Fibroblast of the aortic adventitia (primary cell): ENCODE data around the gene NUDT9. TPM values are rescaled to one million over a fixed set of nuclear protein-coding genes. Genes with fewer than 3 reads are reported as not detected.
"Not testable (repeated sequence)": the region's sequence is repeated elsewhere in the genome, so short reads cannot be mapped to it uniquely, and the experiment has no call there.

ENCODE experiments used
- DNase-seq: peaks from one replicate; pipeline ENCODE4 v3.0.0-alpha.2; 2010; ENCODE audit warnings: low read depth
- H3K4me3 ChIP-seq: 2 replicates; pipeline ENCODE4 v1.5.1; 2011; ENCODE audit warnings: low read depth, mild to moderate bottlenecking, control low read depth, low read length, moderate library complexity
- total RNA-seq: library from RNA; depleted of rRNA; stranded (reverse); fragments of >200 nt; gene quantifications from 2 replicates; pipeline ENCODE4 v1.2.3, GENCODE V29; 2012; ENCODE audit warnings: low replicate concordance
- TF ChIP-seq, protein P1 (sequence below): IDR thresholded peaks from 2 replicates; pipeline ENCODE4 v1.5.1; 2011; ENCODE audit warnings: mild to moderate bottlenecking, low read length, control low read depth, inconsistent platforms; ENCODE audit not compliant: insufficient read depth

Gene NUDT9, protein sequence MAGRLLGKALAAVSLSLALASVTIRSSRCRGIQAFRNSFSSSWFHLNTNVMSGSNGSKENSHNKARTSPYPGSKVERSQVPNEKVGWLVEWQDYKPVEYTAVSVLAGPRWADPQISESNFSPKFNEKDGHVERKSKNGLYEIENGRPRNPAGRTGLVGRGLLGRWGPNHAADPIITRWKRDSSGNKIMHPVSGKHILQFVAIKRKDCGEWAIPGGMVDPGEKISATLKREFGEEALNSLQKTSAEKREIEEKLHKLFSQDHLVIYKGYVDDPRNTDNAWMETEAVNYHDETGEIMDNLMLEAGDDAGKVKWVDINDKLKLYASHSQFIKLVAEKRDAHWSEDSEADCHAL
- total RNA-seq, result 15.5 and 61.3 TPM in 2 replicates

DNA sequence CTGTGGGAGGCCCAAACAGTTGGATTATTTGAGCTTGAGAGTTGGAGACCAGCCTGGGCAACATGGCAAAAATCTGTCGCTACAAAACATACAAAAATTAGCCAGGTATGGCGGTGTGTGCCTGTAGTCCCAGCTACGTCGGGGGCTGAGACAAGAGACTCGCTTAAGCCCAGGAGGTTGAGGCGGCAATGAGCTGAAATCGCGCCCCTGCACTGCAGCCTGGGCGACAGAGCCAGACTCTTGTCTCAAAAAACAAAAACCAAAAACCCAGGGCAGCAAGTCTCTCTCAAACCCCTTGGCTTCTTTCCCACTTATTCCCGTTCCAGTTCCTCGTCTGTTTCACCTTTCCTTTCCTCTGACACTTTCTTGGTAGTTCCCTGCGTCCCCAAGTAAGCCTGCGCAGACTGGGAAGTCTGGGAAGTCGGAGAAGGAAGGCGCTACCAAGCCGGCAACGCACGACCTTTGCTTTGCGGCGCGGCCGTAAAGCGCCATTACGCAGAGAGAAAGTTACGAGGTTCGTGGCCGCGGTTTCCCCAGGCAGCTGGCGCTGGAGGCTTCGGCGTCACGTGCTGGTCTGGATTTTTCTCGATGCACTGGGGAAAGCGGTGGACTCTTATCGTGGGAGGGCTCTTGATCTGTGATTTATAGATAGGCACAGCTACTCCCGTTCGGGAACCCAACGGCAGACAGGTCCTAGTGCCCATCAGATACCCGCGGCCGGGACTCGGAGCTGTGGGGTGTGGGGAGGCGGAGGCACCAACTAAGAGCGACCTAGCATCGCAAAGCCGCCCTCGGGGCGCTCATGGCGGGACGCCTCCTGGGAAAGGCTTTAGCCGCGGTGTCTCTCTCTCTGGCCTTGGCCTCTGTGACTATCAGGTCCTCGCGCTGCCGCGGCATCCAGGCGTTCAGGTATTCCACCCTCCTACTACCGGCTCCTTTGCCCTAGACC, at the start of gene NUDT9:
Gene NUDT9 (plus strand): TSS at position 470 of the 949 bp plus-strand sequence. CDS start 333 bp downstream, at position 803.
- TF ChIP-seq, protein P1, sequence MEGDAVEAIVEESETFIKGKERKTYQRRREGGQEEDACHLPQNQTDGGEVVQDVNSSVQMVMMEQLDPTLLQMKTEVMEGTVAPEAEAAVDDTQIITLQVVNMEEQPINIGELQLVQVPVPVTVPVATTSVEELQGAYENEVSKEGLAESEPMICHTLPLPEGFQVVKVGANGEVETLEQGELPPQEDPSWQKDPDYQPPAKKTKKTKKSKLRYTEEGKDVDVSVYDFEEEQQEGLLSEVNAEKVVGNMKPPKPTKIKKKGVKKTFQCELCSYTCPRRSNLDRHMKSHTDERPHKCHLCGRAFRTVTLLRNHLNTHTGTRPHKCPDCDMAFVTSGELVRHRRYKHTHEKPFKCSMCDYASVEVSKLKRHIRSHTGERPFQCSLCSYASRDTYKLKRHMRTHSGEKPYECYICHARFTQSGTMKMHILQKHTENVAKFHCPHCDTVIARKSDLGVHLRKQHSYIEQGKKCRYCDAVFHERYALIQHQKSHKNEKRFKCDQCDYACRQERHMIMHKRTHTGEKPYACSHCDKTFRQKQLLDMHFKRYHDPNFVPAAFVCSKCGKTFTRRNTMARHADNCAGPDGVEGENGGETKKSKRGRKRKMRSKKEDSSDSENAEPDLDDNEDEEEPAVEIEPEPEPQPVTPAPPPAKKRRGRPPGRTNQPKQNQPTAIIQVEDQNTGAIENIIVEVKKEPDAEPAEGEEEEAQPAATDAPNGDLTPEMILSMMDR, result no peak
- peak; percentile 96 for DNase-seq

DNA sequence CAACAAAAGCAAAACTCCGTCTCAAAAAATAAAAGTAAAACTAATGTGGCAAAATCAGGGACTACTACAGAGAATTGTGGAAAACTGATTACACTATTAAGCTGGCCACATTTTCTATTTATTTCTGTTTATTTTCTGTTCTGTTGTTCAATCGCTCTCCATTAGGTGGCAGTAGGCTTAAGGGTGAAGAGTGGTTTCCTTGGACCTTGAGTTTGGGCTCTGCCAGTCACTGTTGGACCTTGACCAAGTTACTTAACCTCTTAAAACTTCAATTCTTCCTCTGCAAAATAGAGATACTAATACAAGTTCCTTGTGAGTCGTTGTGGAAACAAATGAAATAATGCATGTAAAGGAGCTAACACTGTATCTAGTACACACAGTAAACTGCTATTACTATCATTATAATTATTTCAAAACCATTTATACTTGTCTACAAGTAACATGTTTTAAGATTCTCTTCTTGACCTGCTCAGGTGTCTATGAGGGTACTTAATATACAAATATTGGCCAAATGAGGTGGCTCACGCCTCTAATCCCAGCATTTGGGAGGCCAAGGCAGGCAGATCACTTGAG, 46.6 kb upstream of the NUDT9 start:
- TF ChIP-seq, protein P1, result peak; percentile 76
- DNase-seq, result peak; percentile 94

More for the DNA sequence above, at the start of gene NUDT9:
- H3K4me3 ChIP-seq, result peak within 1 kb of the TSS; percentile 99

DNA sequence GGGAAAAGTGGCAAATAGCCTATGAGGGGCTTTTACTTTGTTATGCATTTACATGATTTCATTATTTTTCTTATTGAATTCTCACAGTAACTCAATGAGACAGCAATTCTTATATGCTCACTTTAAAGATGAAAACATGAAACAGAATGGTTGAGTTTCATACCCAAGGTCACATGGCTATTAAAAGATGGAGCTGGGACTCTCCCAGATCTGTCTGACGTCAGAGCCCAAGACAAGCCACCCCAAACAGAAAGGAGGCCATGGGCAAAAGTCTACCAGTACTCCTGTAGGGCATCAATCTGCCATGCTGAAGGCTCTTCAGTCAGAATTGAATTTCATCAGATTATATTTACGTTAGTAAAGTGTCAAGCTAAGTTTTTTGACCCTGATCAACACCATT, 44.6 kb upstream of the NUDT9 start:
- H3K4me3 ChIP-seq, result no peak overlapping the region
- no peak for DNase-seq
- TF ChIP-seq, protein P1, result no peak

More for the DNA sequence above, 46.6 kb upstream of the NUDT9 start:
- H3K4me3 ChIP-seq, result no peak overlapping the region

DNA sequence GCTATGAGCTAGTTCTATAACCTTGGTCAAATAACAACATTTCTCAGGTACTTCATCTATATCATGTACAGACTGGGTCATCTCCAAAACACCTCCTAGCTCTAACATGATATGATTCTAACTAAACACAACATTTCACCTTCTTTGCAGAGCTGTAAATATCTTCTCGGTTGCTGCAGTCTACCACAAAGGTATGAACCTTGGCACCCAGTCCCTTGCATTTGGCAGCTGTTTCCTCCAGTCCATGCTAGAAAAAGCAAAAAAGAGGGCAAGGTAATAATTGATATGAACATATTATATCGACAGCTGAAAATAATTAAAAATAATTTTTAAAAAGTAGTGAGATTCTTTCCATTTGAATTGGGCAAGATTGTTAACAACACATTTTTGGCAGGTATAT, 40.3 kb upstream of the NUDT9 start:
- TF ChIP-seq, protein P1, result no peak
- H3K4me3 ChIP-seq, result no peak overlapping the region
- no peak for DNase-seq

DNA sequence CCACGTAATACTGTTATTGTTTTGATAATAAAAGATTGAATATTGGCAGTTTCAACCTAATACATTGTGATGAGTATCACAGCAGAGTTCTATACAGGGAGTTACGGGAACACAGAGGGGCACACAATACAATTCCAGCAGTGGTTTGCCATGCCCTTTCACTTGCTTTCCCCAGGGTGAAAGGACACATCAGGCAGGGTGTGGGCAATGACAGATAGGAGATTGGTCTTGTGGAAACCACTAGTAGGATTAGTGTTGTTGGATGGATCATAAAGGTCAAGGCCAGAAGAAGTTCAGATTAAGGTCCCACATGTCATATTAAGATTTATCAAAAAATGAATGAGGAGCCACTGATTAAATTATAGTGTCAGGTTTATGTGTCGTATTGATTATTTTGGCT, 39.4 kb upstream of the NUDT9 start:
- TF ChIP-seq, protein P1, result no peak
- no peak for DNase-seq
- H3K4me3 ChIP-seq, result no peak overlapping the region

DNA sequence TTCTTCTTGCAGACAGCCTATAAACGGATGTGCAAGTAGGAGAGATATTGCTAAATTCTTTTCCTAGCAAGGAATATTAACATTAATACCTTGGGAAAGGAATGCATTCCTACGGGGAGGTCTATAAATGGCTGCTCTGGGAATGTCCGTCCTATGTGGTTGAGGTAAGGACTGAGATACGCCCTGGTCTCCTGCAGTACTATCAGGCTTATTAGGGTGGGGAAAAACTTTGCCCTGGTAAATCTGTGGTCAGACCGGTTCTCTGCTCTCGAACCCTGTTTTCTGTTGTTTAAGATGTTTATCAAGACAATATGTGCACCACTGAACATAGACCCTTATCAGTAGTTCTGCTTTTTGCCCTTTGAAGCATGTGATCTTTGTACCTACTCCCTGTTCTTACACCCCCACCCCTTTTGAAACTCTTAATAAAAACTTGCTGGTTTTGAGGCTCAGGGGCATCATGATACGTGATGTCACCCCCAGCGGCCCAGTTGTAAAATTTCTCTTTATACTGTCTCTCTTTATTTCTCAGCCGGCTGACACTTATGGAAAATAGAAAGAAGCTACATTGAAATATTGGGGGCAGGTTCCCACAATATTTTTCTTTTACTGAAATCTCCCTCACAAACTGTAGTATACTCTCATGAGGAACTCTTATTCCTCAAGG, 37.8 kb upstream of the NUDT9 start:
- not testable (repeated sequence) for H3K4me3 ChIP-seq, DNase-seq
